Measurements from ENCODE around the gene PIM3.

GRCh38 chr22:49951986-49952896, 8.3 kb upstream of the PIM3 start:
- no peak for TF ChIP-seq EP300 (IDR thresholded peaks at IDR 0.05)
- TF ChIP-seq, protein P1, sequence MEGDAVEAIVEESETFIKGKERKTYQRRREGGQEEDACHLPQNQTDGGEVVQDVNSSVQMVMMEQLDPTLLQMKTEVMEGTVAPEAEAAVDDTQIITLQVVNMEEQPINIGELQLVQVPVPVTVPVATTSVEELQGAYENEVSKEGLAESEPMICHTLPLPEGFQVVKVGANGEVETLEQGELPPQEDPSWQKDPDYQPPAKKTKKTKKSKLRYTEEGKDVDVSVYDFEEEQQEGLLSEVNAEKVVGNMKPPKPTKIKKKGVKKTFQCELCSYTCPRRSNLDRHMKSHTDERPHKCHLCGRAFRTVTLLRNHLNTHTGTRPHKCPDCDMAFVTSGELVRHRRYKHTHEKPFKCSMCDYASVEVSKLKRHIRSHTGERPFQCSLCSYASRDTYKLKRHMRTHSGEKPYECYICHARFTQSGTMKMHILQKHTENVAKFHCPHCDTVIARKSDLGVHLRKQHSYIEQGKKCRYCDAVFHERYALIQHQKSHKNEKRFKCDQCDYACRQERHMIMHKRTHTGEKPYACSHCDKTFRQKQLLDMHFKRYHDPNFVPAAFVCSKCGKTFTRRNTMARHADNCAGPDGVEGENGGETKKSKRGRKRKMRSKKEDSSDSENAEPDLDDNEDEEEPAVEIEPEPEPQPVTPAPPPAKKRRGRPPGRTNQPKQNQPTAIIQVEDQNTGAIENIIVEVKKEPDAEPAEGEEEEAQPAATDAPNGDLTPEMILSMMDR (IDR thresholded peaks at IDR 0.05): no peak

Data from suprapubic skin (tissue), 3 donors.